Calu3 (cell line): Measurements from ENCODE around the gene CBFB. TPM values are rescaled to one million over a fixed set of nuclear protein-coding genes. Genes with fewer than 3 reads are reported as not detected.
A peak's percentile ranks its signal among the peaks of the same experiment; 100 is the strongest.

Experiments
- BruUV-seq: library from RNA; stranded (reverse); fragments of 400-500 nt; replicated peaks from 2 replicates; lab custom pipeline; 2021; lab: Mats Ljungman, UMichigan
- CTCF ChIA-PET: fragments of 300-600 bp; sonication (Branson Sonifier 250); formaldehyde crosslinking; loops from one replicate; lab custom pipeline; 2022; ENCODE audit warnings: antibody characterized with exemption; lab: Charles Lee
- DNase-seq: peaks from one replicate; pipeline ENCODE4 v3.0.0; 2022
- H3K27ac Mint-ChIP-seq: one replicate; pipeline ENCODE4 v1.8.0; 2022; ENCODE audit warnings: mixed read lengths; ENCODE audit not compliant: unreplicated experiment
- H3K27me3 Mint-ChIP-seq: one replicate; pipeline ENCODE4 v1.8.0; 2022; ENCODE audit warnings: mixed read lengths; ENCODE audit not compliant: unreplicated experiment
- H3K36me3 Mint-ChIP-seq: one replicate; pipeline ENCODE4 v1.8.0; 2022; ENCODE audit warnings: mild to moderate bottlenecking, moderate library complexity, mixed read lengths; ENCODE audit not compliant: insufficient read depth, unreplicated experiment
- H3K4me1 Mint-ChIP-seq: one replicate; pipeline ENCODE4 v1.8.0; 2022; ENCODE audit warnings: mild to moderate bottlenecking, low read depth, mixed read lengths; ENCODE audit not compliant: unreplicated experiment
- H3K4me3 Mint-ChIP-seq: one replicate; pipeline ENCODE4 v1.8.0; 2022; ENCODE audit warnings: mild to moderate bottlenecking, low read depth, moderate library complexity, mixed read lengths; ENCODE audit not compliant: unreplicated experiment
- H3K9me3 Mint-ChIP-seq: one replicate; pipeline ENCODE4 v1.8.0; 2022; ENCODE audit warnings: low read depth, mixed read lengths; ENCODE audit not compliant: unreplicated experiment
- intact Hi-C: fragments of 100-400 bp; cut with micrococcal nuclease; formaldehyde crosslinking; loops from one replicate; pipeline ENCODE4 v1.10.0; 2022; ENCODE audit not compliant: unreplicated experiment
- total RNA-seq: library from RNA; stranded (reverse); gene quantifications from 2 replicates; pipeline ENCODE4 v1.2.3, GENCODE V29; 2022
- TF ChIP-seq, protein P1 (sequence below): fragments of 200-600 bp; IDR thresholded peaks from one replicate; pipeline ENCODE4 v1.8.0; 2022; ENCODE audit warnings: antibody characterized with exemption; ENCODE audit not compliant: unreplicated experiment

The CBFB gene
- total RNA-seq, 1 experiment from 2014 or later = 116 TPM

DNA sequence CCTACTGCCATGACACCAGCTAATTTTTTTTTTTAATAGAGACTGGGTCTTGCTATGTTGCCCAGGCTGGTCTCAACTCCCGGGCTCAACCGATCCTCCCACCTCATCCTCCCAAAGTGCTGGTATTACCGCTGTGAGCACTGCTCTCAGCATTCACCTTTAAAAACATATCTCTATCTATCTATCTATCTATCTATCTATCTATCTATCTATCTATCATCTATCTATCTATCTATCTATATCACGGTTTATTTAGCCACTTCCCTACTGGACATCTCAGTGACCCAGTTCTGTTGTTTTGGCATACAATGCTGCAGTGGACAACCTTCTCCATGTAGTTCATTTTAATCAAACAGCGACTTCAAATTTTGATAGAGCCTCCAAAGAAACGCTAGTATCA, 79.5 kb downstream of the CBFB start:
- intact Hi-C loops = loop anchor here (5.0 kb wide), 1 partner anchor 54 kb away; the partner anchor contains the start of gene HSF4
- no peak for DNase-seq
- Mint-ChIP-seq H3K36me3 (peaks cover 29% of the 10 kb centered on the region), H3K4me3 (no peak overlapping the region), H3K4me1 (peaks cover 16% of the 10 kb centered on the region), H3K27ac (no peak overlapping the region), H3K9me3 (no peaks in the 10 kb centered on the region), H3K27me3 (no peaks in the 10 kb centered on the region)
- CTCF ChIA-PET = no interaction called here
- no TSS peak for BruUV-seq
- TF ChIP-seq, protein P1, sequence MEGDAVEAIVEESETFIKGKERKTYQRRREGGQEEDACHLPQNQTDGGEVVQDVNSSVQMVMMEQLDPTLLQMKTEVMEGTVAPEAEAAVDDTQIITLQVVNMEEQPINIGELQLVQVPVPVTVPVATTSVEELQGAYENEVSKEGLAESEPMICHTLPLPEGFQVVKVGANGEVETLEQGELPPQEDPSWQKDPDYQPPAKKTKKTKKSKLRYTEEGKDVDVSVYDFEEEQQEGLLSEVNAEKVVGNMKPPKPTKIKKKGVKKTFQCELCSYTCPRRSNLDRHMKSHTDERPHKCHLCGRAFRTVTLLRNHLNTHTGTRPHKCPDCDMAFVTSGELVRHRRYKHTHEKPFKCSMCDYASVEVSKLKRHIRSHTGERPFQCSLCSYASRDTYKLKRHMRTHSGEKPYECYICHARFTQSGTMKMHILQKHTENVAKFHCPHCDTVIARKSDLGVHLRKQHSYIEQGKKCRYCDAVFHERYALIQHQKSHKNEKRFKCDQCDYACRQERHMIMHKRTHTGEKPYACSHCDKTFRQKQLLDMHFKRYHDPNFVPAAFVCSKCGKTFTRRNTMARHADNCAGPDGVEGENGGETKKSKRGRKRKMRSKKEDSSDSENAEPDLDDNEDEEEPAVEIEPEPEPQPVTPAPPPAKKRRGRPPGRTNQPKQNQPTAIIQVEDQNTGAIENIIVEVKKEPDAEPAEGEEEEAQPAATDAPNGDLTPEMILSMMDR = no peak

DNA sequence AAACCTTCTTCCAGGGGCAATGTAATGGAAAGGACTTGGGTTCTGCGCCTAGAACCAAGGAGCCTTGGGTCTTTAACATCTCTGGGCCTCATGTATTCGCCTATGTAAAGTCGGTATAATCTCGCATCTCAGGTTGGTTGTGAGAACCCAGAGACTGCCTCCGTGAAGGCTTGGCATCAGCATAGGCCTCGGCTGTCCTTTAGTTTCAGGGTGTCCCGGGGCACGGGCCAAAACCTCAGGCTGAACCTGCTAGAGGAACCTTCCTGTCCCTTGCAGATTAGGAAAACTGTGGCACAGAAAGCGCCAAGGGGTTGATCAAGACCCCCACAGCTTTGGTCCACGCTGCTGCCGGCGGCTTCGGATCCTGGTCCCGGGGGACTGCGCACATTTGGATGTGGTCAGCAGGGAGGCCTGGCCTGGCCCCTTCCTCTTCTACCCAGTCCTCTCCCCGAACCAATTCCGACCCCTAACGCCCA, 80.0 kb downstream of the CBFB start:
- CTCF ChIA-PET = no interaction called here
- Mint-ChIP-seq H3K36me3 (peaks cover 24% of the 10 kb centered on the region), H3K27me3 (no peaks in the 10 kb centered on the region), H3K4me3 (peak overlapping the region; percentile 91), H3K9me3 (no peaks in the 10 kb centered on the region), H3K27ac (peak overlapping the region; percentile 72), H3K4me1 (peaks cover 16% of the 10 kb centered on the region)
- intact Hi-C loops = loop anchor here (5.0 kb wide), 1 partner anchor 53 kb away; the partner anchor contains the start of gene HSF4
- no TSS peak for BruUV-seq
- no peak for DNase-seq
- TF ChIP-seq, protein P1 = no peak

DNA sequence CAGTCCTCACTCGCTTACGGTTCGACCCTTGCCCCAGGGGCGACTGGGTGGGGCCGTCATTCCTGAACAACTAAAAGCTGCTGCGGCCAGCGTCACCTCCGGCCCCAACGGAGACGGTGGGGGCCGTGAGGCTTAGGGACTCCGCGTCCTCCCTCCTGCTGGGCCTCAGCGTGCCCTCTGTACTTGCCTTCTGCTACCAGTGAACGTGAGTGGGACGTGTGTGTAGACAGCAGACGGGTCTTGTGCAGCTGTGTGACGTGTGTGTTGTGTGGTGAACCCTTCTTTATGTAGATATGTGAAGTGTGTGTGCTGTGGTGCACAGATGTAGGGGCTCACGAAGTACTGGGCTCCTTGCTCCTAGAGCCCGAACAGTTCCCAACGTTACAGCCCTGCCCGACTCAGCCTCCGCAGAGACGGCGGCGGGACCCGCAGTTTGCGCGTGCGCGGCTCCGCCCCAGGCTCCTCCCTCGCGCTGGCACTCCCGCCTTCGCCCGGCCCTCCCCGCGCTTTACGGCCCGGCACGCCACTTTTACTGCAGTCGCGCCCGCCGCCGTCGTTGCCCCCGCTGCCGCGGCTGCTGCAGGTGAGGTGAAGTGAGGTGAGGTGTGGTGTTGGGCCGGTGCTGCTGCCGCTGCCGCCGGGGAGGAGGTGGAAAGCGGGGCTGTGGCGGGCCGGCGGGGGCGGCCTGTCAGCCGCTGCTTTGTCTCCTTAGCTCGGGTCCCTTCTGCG, 80.6 kb downstream of the CBFB start, which contains the start of gene PHAF1:
Gene PHAF1, plus strand, starts transcription at position 535 of the 729 bp plus-strand sequence. CDS start 235 bp downstream, outside the sequence.
- no TSS peak for BruUV-seq
- no peaks in the 10 kb centered on the region for H3K27me3 Mint-ChIP-seq
- peaks cover 21% of the 10 kb centered on the region for H3K4me1 Mint-ChIP-seq
- H3K27ac Mint-ChIP-seq = peak within 1 kb of the TSS; percentile 72
- CTCF ChIA-PET = interaction anchor here (0.5 to 0.8 kb wide), 4 partner anchors 24 to 209 kb away, joined by 3 to 5 read pairs (median 4); no protein-coding TSS in a partner anchor
- peak within 1 kb of the TSS; percentile 91 for H3K4me3 Mint-ChIP-seq
- TF ChIP-seq, protein P1 = no peak
- DNase-seq = peak; percentile 99
- H3K36me3 Mint-ChIP-seq = peaks cover 24% of the 10 kb centered on the region
- intact Hi-C loops = loop anchor here (5.0 kb wide), 1 partner anchor 53 kb away; the partner anchor contains the start of gene HSF4
- no peaks in the 10 kb centered on the region for H3K9me3 Mint-ChIP-seq

DNA sequence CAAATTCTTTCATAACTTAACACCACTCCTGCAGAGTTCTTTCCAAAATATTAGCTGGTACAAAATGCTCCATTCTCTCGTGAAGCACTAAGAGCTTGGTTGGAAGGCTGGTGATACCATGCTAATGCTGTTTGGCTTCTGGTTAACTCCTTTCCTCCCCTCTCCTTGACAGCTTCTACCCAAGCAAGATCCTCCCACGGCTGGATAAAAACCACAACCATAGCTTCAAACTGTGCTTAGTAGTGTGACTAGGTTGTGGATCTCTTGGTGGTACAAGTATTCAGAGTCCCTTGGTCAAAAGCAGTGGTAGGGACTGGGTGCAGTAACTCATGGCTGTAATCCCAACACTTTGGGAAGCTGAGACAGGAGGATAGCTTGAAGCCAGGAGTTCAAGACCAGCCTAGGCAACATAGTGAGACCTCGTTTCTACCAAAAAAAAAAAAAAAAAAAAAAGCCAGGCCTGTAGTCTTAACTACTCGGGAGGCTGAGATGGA, 83.0 kb downstream of the CBFB start:
- peaks cover 30% of the 10 kb centered on the region for H3K4me1 Mint-ChIP-seq
- H3K27me3 Mint-ChIP-seq = no peaks in the 10 kb centered on the region
- peaks cover 24% of the 10 kb centered on the region for H3K36me3 Mint-ChIP-seq
- no peak for DNase-seq
- intact Hi-C loops = no loop called here
- no TSS peak for BruUV-seq
- CTCF ChIA-PET = interaction anchor here (0.7 to 1.2 kb wide), 2 partner anchors 43 to 144 kb away, joined by 3 read pairs; no protein-coding TSS in a partner anchor
- H3K27ac Mint-ChIP-seq = no peak overlapping the region
- TF ChIP-seq, protein P1 = no peak
- no peaks in the 10 kb centered on the region for H3K9me3 Mint-ChIP-seq
- no peak overlapping the region for H3K4me3 Mint-ChIP-seq
